Fibroblast of upper back skin (primary cell): Measurements from ENCODE around the gene LIPN.

Source experiments
- DNase-seq: peaks from one replicate; pipeline ENCODE4 v3.0.0-alpha.2; 2013

LIPN gene

DNA sequence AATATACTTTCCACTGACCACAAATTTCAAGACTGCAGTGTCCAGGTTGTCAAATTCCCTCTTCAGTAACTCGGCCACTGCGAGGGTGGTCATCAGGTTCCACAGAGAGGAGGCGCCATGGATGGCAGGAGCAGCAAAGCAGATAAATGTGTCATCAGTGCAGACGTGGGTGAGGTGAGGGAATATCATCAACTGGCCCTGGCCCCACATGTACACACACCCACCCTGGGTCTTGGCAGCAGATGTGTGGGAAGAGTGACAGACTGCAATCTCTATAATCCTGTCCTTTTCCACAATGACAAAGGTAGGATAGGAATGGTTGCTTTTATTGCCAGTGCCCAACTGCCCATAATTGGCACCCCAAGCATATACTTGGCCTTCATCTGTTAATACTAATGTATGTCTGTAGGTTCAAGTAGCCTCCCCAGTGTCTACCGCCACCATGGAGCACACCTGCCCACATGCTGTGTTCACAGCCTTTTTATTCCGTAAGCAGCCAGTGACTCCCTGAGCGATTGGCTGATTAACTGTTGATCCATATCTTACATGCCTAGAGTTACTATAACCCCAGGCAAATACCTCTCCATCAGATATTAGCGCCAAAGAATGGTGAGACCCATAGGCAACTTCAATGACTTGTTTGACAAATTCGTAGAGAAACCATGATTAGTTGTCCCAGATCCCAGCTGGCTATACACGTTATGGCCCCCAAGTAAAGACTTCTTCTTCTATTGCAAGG is 26.4 kb downstream of the LIPN start:
- no peak for DNase-seq

DNA sequence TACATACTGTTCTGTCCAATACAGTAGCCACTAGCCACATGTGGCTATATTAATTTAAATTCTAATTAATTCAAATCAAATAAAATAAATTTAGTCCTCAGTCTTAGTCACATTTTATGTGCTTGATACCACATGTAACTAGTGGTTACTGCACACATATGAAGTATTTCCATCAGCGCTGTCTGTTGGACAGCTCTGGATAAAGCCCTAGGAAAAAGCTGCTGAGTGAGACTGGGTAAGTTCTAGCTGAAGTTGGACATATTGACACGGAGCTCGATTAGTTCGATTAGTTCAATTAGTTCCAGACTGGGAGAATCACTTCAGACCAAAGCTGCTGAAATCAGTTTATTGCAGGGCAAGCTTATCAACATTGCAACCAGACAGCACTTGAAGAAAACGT is 27.6 kb downstream of the LIPN start:
- no peak for DNase-seq

DNA sequence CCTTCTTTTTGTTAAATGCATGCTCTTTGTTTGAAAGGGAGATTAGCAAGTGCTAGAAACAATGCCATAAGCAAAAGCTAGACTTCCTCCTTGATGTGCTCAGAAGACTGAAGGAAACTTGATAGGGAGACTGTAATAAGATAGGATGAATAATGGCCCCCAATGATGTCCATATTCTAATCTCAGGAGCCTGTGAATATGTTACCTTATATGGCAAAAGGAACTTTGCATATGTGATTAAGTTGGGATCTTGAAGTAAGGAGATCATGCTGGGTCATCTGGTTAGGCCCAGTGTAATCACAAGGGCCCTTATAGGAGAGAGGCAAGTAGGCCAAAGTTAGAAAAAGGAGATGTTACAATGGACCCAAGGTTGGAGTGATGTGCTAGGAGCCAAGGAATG is 29.1 kb downstream of the LIPN start:
- DNase-seq: no peak

DNA sequence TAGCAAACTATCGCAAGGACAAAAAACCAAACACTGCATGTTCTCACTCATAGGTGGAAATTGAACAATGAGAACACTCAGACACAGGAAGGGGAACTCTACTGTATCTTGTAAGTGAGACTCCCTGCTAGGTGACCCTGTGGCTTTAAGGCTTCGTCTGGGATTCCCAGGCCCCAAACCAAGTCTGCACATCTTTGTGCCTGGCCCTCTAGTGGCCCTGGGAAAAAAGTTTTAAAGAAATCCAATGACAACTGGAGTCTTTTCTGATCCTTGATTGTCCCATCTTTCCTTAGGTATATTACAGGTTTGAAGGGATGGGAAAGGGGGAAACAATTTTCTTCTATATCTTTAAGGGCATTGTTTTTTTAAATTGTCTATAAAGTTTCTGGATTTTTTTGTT is 32.1 kb downstream of the LIPN start:
- peak; percentile 24 for DNase-seq

DNA sequence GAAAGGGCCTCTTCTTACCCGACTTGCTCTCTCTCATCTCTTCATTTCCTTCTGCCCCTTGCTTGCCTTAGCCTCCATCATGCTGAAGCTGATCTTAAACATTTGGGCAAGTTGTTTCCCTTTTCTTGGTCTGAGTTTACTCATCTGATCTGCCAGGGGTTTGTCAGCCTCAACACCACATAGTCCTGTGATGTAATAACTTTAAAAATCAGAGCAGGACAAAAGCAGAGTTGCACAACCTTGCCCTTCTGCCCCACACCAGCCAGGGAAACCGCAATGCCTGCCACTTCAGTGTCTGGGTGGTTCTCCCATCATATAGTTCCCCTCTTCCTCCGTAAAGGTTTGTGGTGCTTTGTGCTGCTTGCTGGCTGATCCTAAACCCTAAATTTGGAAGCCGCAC is 32.8 kb downstream of the LIPN start:
- DNase-seq: no peak

DNA sequence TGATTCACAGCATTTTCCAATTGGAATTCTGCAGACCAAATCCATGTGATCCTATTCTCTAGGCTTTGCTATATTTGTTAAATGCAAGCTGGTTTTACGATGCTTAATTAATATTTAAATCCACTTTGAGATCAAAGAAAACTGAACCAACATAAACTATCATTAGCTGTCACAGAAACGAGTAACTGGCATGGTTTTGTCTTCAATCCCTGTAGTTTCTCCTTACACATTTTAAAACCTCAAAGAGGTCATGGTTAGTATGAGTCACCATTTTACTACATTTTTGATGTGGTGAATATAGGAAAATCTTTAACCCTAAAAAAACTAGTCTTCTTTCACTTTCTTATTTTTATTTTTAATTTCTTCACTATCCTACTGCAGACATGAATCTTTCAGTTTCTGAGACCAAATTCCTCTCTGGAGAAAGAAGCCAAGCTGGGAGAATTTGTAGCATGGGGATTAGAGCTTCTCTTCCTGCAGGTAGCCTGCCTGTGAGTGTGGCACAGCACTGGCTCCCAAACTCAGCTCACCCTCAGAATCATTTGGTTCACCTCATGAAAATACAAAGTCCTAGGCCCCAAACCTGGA is 34.0 kb downstream of the LIPN start:
- DNase-seq: peak; percentile 65

DNA sequence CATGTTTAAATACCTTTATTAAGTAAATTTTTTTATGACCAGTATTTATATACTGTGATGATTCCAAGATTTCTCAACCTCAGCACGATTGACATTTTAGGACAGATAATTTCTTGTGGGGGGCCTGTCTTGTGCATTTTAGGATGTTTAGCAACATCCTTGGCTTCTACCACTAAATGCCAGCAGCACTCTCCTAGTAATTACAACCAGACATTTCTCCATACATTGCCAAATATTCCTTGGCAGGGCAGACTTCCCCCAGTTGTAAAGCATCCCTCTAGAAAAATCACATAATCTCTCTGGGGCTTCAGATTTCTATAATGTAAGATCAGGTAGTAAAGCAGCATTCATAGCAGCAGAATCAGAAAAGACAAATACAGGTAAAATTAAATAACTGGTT is 34.9 kb downstream of the LIPN start:
- peak; percentile 58 for DNase-seq

DNA sequence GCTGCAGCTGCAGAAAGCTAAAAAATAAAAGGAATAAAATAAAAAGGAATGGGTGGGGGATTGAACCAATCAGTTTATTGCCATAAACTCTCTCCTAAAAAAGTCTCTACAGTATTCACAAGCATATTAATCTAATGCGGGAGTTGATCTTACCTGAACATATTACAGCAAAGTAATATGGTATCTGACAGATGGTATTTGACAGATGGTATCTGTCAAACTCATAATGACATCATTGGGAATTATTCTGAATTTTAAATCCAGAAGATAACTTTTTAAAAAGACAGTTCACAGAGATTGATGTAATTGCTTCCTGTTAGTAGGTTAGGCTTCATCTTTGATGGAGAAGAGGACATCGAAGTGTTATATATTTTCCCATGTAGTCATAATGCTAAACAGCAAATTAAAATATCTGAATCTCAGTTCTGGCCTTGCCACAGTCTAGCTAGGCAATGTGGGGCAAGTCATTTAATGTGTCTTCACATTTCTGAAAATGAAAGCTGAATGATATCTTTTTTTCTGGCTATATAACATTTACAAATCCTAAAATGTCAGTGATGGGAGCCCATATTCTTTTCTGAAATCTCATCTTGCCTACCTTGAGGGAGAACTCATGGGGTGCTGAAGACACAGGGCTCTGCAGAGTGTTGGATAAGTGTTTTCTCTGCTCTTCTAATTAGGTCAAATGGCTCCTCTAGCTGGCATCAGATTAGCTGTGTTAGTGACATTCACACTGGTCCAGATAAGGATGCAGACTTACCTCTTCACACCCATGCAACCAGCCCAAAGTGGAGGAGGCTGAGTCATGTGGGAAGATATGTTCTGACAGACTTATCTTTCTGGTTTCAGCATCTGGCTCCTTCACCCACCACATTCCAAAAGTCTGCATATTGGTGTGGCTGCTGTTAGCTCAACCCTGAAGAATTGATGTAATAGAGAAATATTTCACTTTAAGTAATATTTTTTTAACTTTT is 40.6 kb downstream of the LIPN start:
- DNase-seq: peak; percentile 65

DNA sequence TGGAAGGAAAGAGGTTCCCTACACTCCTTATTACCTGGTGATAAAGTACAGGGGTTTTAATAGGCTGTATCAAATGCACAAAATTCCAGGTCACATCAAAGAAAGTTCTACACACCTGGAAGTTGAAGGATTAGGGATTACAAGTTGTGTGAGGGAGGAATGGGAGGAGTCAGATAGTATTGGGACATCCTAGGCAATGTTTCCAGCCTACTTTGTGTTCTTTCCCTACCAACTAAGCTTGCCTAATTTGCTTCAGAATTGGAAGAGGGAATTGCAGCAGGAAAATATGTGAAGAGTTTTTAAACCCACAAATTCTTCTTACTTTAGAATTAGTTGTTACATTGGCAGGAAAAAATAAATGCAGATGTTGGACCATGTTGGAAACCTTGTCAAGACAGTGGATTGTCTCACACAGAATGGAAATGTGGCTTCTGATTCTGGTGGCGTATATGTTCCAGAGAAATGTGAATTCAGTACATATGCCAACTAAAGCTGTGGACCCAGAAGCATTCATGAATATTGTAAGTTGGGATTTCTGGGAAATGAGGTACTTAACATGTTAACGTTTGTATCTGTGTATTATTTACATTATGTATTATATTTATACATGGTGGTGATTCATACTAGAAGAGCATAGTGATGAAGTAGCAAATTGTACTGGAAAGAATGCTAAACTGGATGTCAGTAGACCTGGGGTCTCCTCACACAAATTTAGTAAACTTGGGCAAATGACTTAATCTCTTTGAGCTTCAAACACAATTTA is 42.9 kb downstream of the LIPN start, which contains the start of gene LIPM:
LIPM (plus strand) TSS at position 208 of the 763 bp plus-strand sequence; CDS start at position 375, 167 bp downstream.
- DNase-seq: no peak

DNA sequence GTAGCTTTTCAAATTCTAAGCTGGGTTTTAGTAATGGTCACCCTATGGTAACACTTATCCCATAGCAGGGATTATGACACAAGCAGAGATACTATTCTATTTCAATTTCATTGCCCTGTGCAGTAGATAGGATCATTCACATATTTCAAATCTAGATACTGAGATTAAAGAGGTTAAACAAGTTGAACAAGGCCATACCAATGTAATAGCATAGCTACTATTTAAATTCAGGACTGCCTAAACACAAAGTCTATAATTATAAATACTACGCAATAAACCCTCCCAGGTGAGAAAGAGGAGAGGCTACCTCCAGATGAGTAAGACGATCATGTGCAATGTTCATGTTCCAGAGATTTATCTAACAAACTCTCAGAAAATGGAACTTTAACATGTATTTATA is 43.8 kb downstream of the LIPN start:
- no peak for DNase-seq

DNA sequence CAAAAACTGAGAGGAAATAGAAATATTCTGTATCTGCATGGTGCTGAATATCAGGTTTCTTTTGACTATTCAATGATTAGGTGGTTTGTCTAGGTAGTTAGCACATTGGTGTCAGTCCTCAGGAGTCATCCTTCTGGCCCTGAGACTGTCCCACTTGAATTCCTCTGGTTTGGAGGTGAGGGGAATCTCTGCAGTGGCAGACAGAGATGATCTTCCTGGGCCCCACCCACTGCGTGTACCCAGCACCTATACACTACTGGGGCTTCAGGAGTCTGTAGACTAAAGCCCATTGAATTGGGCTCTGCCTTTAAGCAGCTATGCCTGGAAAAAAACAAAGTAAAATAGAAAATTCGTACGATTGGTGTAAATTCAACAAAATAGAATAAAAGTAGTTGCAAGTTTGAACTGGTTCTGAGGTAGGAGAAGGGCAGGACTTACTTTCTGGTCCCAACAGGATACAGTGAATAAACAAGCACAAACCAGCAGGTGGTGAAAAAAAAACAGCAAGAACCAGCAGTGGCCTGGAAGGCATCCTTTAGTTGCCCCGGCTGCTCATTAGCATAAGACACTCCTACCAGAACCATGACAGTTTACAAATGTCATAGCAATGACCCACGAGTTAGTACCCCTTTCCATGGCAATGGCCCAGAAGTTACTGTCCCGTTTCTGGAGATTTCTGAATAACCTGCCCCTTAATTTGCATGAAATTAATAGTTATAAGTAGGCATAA is 44.4 kb downstream of the LIPN start:
- no peak for DNase-seq

DNA sequence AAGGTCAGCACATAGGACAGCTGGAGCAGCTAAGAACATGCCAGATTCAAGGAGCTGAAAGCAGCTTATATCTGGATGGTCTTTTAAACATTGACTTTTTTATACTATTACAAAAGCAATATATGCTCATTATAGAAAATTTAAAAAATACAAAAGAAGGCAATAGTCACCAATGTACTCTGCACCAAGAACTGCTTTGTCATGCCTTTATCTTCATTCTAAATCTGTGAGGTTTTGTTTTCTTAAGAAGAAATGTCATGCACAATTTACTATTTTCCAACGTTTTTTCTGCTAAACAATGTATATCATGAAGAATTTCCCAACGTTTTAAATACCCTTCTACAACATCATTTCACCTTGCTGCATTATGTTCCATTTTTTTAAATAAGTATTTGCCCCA is 45.5 kb downstream of the LIPN start:
- no peak for DNase-seq

DNA sequence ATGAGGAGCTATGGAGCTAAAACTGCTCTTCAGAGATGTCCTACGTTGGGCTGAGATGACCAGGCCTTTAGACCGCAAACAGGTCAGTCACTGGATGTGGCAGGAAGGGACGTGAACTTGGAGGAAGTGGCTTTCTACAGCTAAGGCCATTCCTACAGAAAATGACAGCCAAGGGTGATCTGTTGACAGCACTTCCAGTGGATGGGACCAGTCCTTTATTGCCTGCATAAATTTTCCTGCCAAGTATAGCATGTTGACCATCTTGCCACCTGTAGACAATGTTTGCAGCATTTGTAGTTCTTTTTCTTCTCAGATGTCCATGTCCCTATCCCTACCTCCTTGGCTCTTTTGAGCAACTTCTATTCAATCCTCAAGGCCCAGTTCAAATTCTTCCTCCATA is 46.1 kb downstream of the LIPN start:
- DNase-seq: no peak

DNA sequence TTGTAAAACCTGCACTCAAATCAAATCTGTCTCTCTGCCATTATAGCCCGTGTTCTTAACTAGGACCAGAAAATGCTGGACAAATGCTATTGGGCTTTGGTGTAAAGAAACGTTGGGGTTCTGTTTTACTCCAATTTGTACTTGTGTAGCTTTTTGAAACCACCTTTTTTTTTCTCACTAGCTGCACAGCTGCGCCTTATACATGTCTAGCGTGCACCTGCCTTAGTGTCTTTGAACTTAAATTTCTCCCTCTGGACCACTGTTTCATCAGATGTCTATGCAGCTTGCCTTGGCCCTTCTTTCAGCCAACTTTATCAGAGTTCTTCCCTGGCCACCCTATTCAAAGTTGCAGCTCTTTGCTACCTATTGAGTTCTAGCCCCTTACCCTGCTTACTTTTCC is 49.8 kb downstream of the LIPN start:
- no peak for DNase-seq

DNA sequence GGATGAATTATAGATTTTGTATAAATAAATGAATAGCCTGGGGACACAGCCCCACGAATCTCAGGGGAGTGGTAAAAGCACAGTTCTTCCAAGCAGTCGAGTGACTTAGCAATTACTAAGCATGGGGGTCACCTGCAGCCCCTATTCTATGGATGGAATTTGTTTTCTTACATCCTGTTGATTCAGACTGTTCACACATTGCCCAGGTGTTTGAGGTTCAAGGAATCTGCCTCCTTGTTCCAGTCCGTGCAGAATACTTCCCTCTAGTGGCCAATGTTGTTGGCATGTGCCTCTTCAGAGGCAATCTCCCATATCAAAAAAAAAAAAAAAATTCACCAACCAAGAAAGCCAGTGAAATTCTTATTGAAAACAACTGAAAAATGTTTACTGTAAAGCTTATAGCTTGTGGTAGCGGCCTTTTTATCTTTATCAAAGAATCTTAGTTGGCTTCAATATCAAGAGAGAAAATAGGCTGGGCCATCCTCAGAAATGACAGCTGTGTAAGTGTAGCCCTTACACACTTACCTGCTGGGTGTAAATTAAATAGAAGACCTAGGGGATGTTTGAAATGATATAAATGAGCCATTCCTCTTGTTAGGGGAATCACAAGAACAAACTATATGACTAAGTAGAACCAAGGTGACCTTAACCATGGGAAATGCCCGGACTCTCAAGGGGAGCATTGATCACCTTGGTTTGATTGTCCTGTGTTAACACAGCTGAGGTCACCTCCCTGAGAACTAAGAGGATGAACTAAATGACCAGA is 50.6 kb downstream of the LIPN start:
- DNase-seq: peak; percentile 73

DNA sequence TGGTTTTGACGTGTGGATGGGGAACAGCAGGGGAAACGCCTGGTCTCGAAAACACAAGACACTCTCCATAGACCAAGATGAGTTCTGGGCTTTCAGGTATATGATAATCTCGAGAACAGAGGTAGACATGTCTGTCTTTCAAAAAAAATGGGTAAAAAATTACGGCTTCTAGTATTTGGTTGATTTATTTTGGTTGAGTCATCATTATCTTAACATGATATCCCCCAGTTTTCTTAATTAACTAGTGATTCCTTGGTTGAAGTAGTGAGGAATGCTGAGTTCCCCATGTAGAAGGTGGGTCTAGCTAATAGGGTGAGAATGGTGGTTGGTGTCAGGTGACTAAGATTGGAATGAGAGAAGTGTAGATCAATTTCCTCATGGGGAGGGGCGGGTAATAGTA is 53.4 kb downstream of the LIPN start:
- no peak for DNase-seq

DNA sequence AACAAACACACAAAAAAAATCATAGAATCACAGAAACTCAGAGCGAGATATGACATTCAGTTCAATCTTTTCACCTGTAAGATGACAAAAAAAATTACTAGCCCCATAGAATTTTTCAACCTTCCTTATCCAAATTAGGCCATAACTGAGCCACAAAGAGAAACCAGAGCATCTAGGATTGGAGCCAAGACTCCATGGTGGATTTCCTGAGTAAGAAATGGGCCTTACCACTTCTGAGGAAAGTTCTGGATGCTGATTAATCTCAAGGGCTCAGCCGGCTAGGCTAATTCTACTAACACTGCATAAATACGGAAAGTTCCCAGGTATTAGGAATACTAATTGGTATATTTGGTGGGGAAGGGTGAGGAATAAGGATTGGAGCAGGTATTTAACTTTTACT is 59.5 kb downstream of the LIPN start:
- DNase-seq: peak; percentile 65

DNA sequence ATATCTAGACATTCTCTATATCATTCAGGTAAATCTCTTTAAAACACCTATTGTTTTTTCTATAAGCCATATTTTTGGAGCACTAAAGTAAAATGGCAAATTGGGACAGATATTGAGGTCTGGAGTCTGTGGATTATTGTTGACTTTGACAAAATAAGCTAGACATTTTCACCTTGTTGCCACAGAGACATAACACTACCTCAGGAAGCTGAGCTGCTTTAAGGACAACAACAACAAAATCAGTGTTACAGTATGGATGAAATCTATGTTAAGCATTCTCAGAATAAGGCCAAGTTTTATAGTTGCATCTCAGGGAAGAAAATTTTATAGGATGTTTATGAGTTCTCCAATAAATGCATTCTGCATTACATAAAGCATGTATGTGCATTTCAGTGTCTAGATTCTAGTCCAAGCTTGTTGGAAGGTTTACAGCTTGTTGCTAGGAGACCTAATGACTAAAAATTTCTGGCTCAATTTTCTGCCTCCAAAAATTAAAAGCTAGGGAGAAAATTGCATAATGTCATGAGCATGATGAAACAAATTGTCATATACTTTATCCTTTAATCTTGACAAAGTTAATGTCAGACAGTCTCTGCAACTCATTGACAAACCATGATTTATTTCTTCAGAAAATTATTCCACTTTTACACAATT is 61.1 kb downstream of the LIPN start:
- peak; percentile 86 for DNase-seq

DNA sequence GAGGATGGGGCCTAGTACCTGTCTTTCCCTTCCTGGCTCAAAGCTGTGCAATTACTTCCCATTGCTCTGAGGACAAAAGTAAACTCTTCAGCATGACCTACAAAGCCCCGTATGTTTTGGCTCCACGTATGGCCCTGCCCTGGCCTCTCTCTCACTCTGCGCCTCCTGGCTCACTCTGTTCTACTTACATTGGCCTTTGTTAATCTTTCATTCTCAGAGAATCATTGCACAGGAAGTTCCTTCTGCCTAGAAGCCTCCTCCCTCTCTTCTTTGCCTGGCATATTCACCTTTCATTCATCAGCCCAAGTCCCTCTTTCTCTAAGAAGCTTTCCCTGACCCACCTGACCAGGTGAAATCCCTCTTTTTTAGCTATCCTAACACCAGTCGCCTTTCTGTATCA is 66.6 kb downstream of the LIPN start:
- no peak for DNase-seq

DNA sequence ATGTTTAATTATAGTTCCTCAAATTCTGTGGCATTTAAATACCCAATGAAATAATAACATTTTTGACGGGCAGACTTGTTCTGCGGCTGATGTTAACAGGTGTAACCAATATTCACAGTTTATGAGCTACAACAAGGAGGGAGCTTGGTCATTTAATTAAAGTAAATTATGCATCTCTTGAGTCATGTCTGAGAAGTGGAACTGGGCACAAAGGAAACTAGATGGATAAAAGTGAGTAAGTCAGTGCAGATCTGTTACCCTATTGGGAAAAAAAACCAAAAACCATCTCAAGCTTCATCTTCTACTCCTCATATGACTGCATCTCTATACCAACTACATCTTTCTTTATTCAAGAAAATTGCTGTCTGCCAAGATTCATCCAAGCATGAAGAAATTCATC is 67.9 kb downstream of the LIPN start:
- no peak for DNase-seq

DNA sequence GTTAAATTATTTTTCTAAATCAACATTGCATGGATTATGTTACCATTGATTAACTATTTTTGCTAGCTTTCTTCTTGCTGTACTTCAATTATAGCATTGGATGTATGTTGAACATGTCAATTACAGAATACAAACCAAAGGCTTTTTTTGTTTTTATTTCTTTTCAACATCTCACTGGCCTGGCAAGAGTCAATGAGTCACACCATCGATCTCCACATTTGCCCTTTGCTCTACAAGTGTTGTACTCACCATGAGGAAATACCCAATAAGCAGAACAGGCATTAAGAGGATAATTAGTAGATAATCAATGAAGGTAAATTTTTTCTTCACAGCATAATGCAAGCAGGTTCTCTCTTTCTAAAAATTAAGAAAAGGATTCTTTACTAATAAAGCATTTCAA is 68.5 kb downstream of the LIPN start:
- no peak for DNase-seq
